GM18505 (cell line): ENCODE results near the gene CDYL.

Experiments used
- ATAC-seq: cut with Tn5 transposase; IDR thresholded peaks from one replicate; pipeline ENCODE4 v1.9.1; 2021; ENCODE audit not compliant: unreplicated experiment
- POLR2A ChIP-seq: IDR thresholded peaks from 4 replicates; pipeline ENCODE4 v1.6.1; 2011; ENCODE audit warnings: borderline replicate concordance; ENCODE audit not compliant: insufficient read depth, insufficient read length; ENCODE audit errors: extremely low read depth

Gene CDYL

GRCh38 chr6:4894049-4894448 is 117.8 kb downstream of the CDYL start:
- ATAC-seq: no peak
- no peak for TF ChIP-seq POLR2A

GRCh38 chr6:4895971-4896370 is 119.8 kb downstream of the CDYL start:
- ATAC-seq: no peak
- TF ChIP-seq POLR2A: no peak

GRCh38 chr6:4896401-4896800 is 120.2 kb downstream of the CDYL start:
- no peak for ATAC-seq
- TF ChIP-seq POLR2A: no peak

GRCh38 chr6:4899249-4900034 is 123.2 kb downstream of the CDYL start:
- TF ChIP-seq POLR2A: no peak

GRCh38 chr6:4901386-4902061 is 125.3 kb downstream of the CDYL start:
- ATAC-seq: peak; percentile 46
- no peak for TF ChIP-seq POLR2A

More at GRCh38 chr6:4899249-4900034, 123.2 kb downstream of the CDYL start:
- no peak for ATAC-seq

GRCh38 chr6:4902363-4902762 is 126.2 kb downstream of the CDYL start:
- TF ChIP-seq POLR2A: no peak

GRCh38 chr6:4903121-4903520 is 126.9 kb downstream of the CDYL start:
- TF ChIP-seq POLR2A: no peak
- ATAC-seq: no peak

More at GRCh38 chr6:4902363-4902762, 126.2 kb downstream of the CDYL start:
- ATAC-seq: no peak

- no peak for TF ChIP-seq POLR2A
- ATAC-seq: no peak
Observed at GRCh38 chr6:4903751-4904370, 127.7 kb downstream of the CDYL start.

GRCh38 chr6:4904461-4905025 is 128.3 kb downstream of the CDYL start:
- no peak for TF ChIP-seq POLR2A
- no peak for ATAC-seq

GRCh38 chr6:4905826-4906225 is 129.6 kb downstream of the CDYL start:
- ATAC-seq: no peak
- no peak for TF ChIP-seq POLR2A

GRCh38 chr6:4906293-4907276 is 130.4 kb downstream of the CDYL start:
- TF ChIP-seq POLR2A: no peak
- ATAC-seq: no peak

GRCh38 chr6:4907602-4908001 is 131.4 kb downstream of the CDYL start:
- no peak for TF ChIP-seq POLR2A
- ATAC-seq: no peak
